Neural progenitor cell (in vitro differentiated cells): ENCODE measurements around the gene WDR1. TPM values are rescaled to one million over a fixed set of nuclear protein-coding genes. Genes with fewer than 3 reads are reported as not detected.

Experiments used
- DNase-seq: peaks from one replicate; pipeline ENCODE4 v3.0.0-alpha.2; 2016; ENCODE audit warnings: low spot score
- H2AFZ ChIP-seq: fragments of 200-600 bp; sonication (generic); replicated peaks from 2 replicates; pipeline ENCODE4 v1.6.1; 2016; ENCODE audit warnings: antibody characterized with exemption
- H3F3A ChIP-seq: fragments of 200-600 bp; sonication (generic); 2 replicates; pipeline ENCODE4 v1.6.1; 2016; ENCODE audit warnings: antibody characterized with exemption, low read depth
- H3K27ac ChIP-seq: fragments of 200-600 bp; sonication (generic); 2 replicates; pipeline ENCODE4 v1.5.1; 2016; ENCODE audit warnings: mild to moderate bottlenecking
- H3K27me3 ChIP-seq: fragments of 200-600 bp; sonication (generic); 2 replicates; pipeline ENCODE4 v1.6.1; 2016; ENCODE audit warnings: mild to moderate bottlenecking, moderate library complexity
- H3K36me3 ChIP-seq: fragments of 200-600 bp; sonication (generic); 2 replicates; pipeline ENCODE4 v1.5.1; 2016
- H3K4me1 ChIP-seq: fragments of 200-600 bp; sonication (generic); 2 replicates; pipeline ENCODE4 v1.6.1; 2016; ENCODE audit warnings: mixed run types
- H3K4me2 ChIP-seq: fragments of 200-600 bp; sonication (generic); 2 replicates; pipeline ENCODE4 v1.6.1; 2016
- H3K4me3 ChIP-seq: fragments of 200-600 bp; sonication (generic); 2 replicates; pipeline ENCODE4 v1.5.1; 2016
- H3K79me2 ChIP-seq: fragments of 200-600 bp; sonication (generic); 2 replicates; pipeline ENCODE4 v1.6.1; 2016; ENCODE audit warnings: low read depth
- H3K9ac ChIP-seq: fragments of 200-600 bp; sonication (generic); 2 replicates; pipeline ENCODE4 v1.6.1; 2016
- H3K9me3 ChIP-seq: fragments of 200-600 bp; sonication (generic); 2 replicates; pipeline ENCODE4 v1.5.1; 2016; ENCODE audit warnings: low read depth
- H4K20me1 ChIP-seq: fragments of 200-600 bp; sonication (generic); 2 replicates; pipeline ENCODE4 v1.6.1; 2016; ENCODE audit warnings: low read depth
- H3K27ac Mint-ChIP-seq: 3 replicates; pipeline ENCODE4 v1.8.0; 2021; ENCODE audit warnings: mixed read lengths
- H3K27me3 Mint-ChIP-seq: 2 replicates; pipeline ENCODE4 v1.8.0; 2022; ENCODE audit warnings: low read depth, mild to moderate bottlenecking, inconsistent platforms, moderate library complexity, mixed read lengths; ENCODE audit not compliant: insufficient read depth
- H3K36me3 Mint-ChIP-seq: 3 replicates; pipeline ENCODE4 v1.8.0; 2021; ENCODE audit warnings: mixed read lengths
- H3K4me1 Mint-ChIP-seq: 3 replicates; pipeline ENCODE4 v1.8.0; 2021; ENCODE audit warnings: mixed read lengths
- H3K4me3 Mint-ChIP-seq: 3 replicates; pipeline ENCODE4 v1.8.0; 2021; ENCODE audit warnings: mild to moderate bottlenecking, moderate library complexity, mixed read lengths
- H3K9me3 Mint-ChIP-seq: 3 replicates; pipeline ENCODE4 v1.8.0; 2020; ENCODE audit warnings: mixed read lengths
- EZH2 ChIP-seq: fragments of 200-600 bp; sonication (generic); IDR thresholded peaks from 2 replicates; pipeline ENCODE4 v1.6.1; 2017; ENCODE audit warnings: antibody characterized with exemption, mild to moderate bottlenecking, moderate library complexity
- EZH2phosphoT487 ChIP-seq: fragments of 200-600 bp; sonication (generic); IDR thresholded peaks from 2 replicates; pipeline ENCODE4 v1.6.1; 2017; ENCODE audit warnings: antibody characterized with exemption
- total RNA-seq: library from RNA; depleted of rRNA; stranded (reverse); fragments of >200 nt; gene quantifications from 2 replicates; pipeline ENCODE4 v1.2.3, GENCODE V29; 2015; ENCODE audit warnings: low replicate concordance
- TF ChIP-seq, protein P1 (sequence below): fragments of 200-600 bp; sonication (generic); IDR thresholded peaks from 2 replicates; pipeline ENCODE4 v1.5.1; 2017; ENCODE audit warnings: antibody characterized with exemption, mild to moderate bottlenecking

WDR1 gene
- total RNA-seq, 1 donor from 2014 or later: 83.1 TPM

- Mint-ChIP-seq H3K27me3 (peaks cover 4% of the 10 kb centered on the region), H3K27ac (no peak overlapping the region), H3K9me3 (no peaks in the 10 kb centered on the region), H3K4me3 (no peak overlapping the region), H3K4me1 (no peaks in the 10 kb centered on the region), H3K36me3 (peaks cover 22% of the 10 kb centered on the region)
- Histone ChIP-seq H3K9ac (no peak overlapping the region), H3K27ac (no peak overlapping the region), H3K4me2 (no peak overlapping the region), H3K36me3 (no peaks in the 10 kb centered on the region), H2AFZ (no peak overlapping the region), H3K27me3 (no peaks in the 10 kb centered on the region), H3K9me3 (no peaks in the 10 kb centered on the region), H3K4me3 (no peak overlapping the region), H3F3A (no peaks in the 10 kb centered on the region), H3K4me1 (no peaks in the 10 kb centered on the region), H3K79me2 (no peaks in the 10 kb centered on the region), H4K20me1 (peaks cover 10% of the 10 kb centered on the region)
- TF ChIP-seq, protein P1, sequence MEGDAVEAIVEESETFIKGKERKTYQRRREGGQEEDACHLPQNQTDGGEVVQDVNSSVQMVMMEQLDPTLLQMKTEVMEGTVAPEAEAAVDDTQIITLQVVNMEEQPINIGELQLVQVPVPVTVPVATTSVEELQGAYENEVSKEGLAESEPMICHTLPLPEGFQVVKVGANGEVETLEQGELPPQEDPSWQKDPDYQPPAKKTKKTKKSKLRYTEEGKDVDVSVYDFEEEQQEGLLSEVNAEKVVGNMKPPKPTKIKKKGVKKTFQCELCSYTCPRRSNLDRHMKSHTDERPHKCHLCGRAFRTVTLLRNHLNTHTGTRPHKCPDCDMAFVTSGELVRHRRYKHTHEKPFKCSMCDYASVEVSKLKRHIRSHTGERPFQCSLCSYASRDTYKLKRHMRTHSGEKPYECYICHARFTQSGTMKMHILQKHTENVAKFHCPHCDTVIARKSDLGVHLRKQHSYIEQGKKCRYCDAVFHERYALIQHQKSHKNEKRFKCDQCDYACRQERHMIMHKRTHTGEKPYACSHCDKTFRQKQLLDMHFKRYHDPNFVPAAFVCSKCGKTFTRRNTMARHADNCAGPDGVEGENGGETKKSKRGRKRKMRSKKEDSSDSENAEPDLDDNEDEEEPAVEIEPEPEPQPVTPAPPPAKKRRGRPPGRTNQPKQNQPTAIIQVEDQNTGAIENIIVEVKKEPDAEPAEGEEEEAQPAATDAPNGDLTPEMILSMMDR: no peak
- TF ChIP-seq EZH2 (no peak), EZH2phosphoT487 (no peak)
- DNase-seq: no peak
Observed at GRCh38 chr4:10080589-10081217, 35.9 kb downstream of the WDR1 start.

GRCh38 chr4:10079912-10080588 lies 36.5 kb downstream of the WDR1 start:
- Histone ChIP-seq H3K36me3 (no peaks in the 10 kb centered on the region), H3K27me3 (no peaks in the 10 kb centered on the region)
- H3K4me3 Mint-ChIP-seq: no peak overlapping the region

DNA sequence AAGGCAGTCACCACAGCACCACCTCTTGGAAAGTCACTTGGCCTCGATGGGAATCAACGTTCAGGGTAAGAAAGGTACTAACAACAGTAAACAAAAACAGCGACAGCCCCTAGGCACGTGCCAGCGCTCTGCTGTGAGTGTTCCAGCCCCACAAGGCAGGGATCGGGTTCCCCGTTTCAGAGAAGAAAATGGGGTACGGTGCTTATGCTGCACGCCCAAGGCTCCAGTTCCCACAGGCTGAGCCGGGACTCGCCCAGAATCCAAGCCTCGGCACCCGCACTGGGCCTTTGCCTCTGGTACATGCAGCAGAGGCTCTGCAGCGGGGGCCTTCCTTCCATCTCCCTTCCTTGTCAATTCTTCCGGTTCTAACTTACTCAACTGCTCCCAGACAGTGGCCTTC lies 37.3 kb downstream of the WDR1 start:
- DNase-seq: no peak
- Mint-ChIP-seq H3K4me3 (no peak overlapping the region), H3K36me3 (peaks cover 21% of the 10 kb centered on the region), H3K9me3 (no peaks in the 10 kb centered on the region), H3K4me1 (peaks cover 4% of the 10 kb centered on the region), H3K27ac (no peak overlapping the region), H3K27me3 (peaks cover 2% of the 10 kb centered on the region)
- no peaks in the 10 kb centered on the region for H3K4me1 ChIP-seq
- no peaks in the 10 kb centered on the region for H3K27me3 ChIP-seq
- no peak overlapping the region for H3K9ac ChIP-seq
- no peak overlapping the region for H2AFZ ChIP-seq
- TF ChIP-seq EZH2 (no peak), EZH2phosphoT487 (no peak)
- TF ChIP-seq, protein P1: no peak
- H3K27ac ChIP-seq: no peak overlapping the region
- no peaks in the 10 kb centered on the region for H3K79me2 ChIP-seq
- H3K36me3 ChIP-seq: no peaks in the 10 kb centered on the region
- H3F3A ChIP-seq: no peaks in the 10 kb centered on the region
- H3K4me2 ChIP-seq: no peak overlapping the region
- no peak overlapping the region for H3K4me3 ChIP-seq
- no peaks in the 10 kb centered on the region for H3K9me3 ChIP-seq
- peaks cover 10% of the 10 kb centered on the region for H4K20me1 ChIP-seq

More at GRCh38 chr4:10079912-10080588, 36.5 kb downstream of the WDR1 start:
- no peak overlapping the region for H3K27ac ChIP-seq
- no peak overlapping the region for H3K4me3 ChIP-seq
- H3K9me3 Mint-ChIP-seq: no peaks in the 10 kb centered on the region
- peaks cover 17% of the 10 kb centered on the region for H3K36me3 Mint-ChIP-seq
- H2AFZ ChIP-seq: no peak overlapping the region
- H3K4me1 ChIP-seq: no peaks in the 10 kb centered on the region
- no peak overlapping the region for H3K4me2 ChIP-seq
- no peaks in the 10 kb centered on the region for H3K9me3 ChIP-seq
- H3K4me1 Mint-ChIP-seq: no peaks in the 10 kb centered on the region
- H3K27me3 Mint-ChIP-seq: peaks cover 3% of the 10 kb centered on the region
- no peak overlapping the region for H3K27ac Mint-ChIP-seq
- H3K79me2 ChIP-seq: no peaks in the 10 kb centered on the region
- DNase-seq: no peak
- peaks cover 10% of the 10 kb centered on the region for H4K20me1 ChIP-seq
- TF ChIP-seq, protein P1: no peak
- TF ChIP-seq EZH2phosphoT487 (no peak), EZH2 (no peak)
- H3K9ac ChIP-seq: no peak overlapping the region
- no peaks in the 10 kb centered on the region for H3F3A ChIP-seq
